Panc1 (cell line): ENCODE data around the gene ZFAND4. TPM values are rescaled to one million over a fixed set of nuclear protein-coding genes. Genes with fewer than 3 reads are reported as not detected.

Experiments used
- ATAC-seq: fragments of 200-7000 bp; cut with Tn5 transposase; 2 replicates; pipeline ENCODE4 v1.9.1; 2020; ENCODE audit warnings: mild to moderate bottlenecking, moderate library complexity
- BruUV-seq: library from RNA; stranded (reverse); fragments of 400-500 nt; replicated peaks from 2 replicates; lab custom pipeline; 2021; lab: Mats Ljungman, UMichigan
- CTCF ChIA-PET: fragments of 300-600 bp; sonication (Branson Sonifier 250); formaldehyde crosslinking; loops from one replicate; lab custom pipeline; 2022; ENCODE audit warnings: antibody characterized with exemption; lab: Charles Lee
- POLR2A ChIA-PET: fragments of 300-600 bp; sonication (Branson Sonifier 250); formaldehyde crosslinking; loops from one replicate; lab custom pipeline; 2022; ENCODE audit warnings: antibody characterized with exemption; lab: Charles Lee
- DNase-seq: peaks from one replicate; pipeline ENCODE4 v3.0.0-alpha.2; 2010; ENCODE audit warnings: low read depth, low spot score
- H3K27ac ChIP-seq: 2 replicates; pipeline ENCODE4 v1.5.1; 2011; ENCODE audit warnings: mild to moderate bottlenecking, low read length, inconsistent platforms
- H3K27me3 ChIP-seq: fragments of 200-500 bp; sonication (Bioruptor generic); 2 replicates; pipeline ENCODE4 v1.6.0; 2014; ENCODE audit warnings: low read length, inconsistent platforms; ENCODE audit not compliant: control insufficient read depth, insufficient read depth
- H3K36me3 ChIP-seq: fragments of 200-500 bp; sonication (Bioruptor generic); 2 replicates; pipeline ENCODE4 v1.5.1; 2014; ENCODE audit warnings: inconsistent platforms, mild to moderate bottlenecking, low read length, moderate library complexity; ENCODE audit not compliant: control insufficient read depth, insufficient read depth
- H3K4me1 ChIP-seq: 2 replicates; pipeline ENCODE4 v1.5.1; 2011; ENCODE audit warnings: inconsistent platforms, mild to moderate bottlenecking, low read length, moderate library complexity; ENCODE audit not compliant: control insufficient read depth, insufficient read depth
- H3K4me3 ChIP-seq, 2 experiments: 2 replicates each; pipeline ENCODE4 v1.5.1; 2011 to 2012; ENCODE audit warnings: low read depth in 2 of 2, low read length in 2 of 2, mild to moderate bottlenecking in 2 of 2, inconsistent platforms in 1 of 2, moderate library complexity in 1 of 2
- H3K9me3 ChIP-seq: fragments of 200-500 bp; sonication (Bioruptor generic); 2 replicates; pipeline ENCODE4 v1.5.1; 2014; ENCODE audit warnings: low read depth, mild to moderate bottlenecking, inconsistent platforms, low read length, moderate library complexity; ENCODE audit not compliant: control insufficient read depth, insufficient read depth
- POLR2AphosphoS5 ChIP-seq: IDR thresholded peaks from 2 replicates; pipeline ENCODE4 v1.6.1; 2012; ENCODE audit warnings: mild to moderate bottlenecking, low read depth, low read length, moderate library complexity
- SIN3A ChIP-seq: IDR thresholded peaks from 2 replicates; pipeline ENCODE4 v1.6.1; 2012; ENCODE audit warnings: low read depth, mild to moderate bottlenecking, low read length, moderate library complexity, borderline replicate concordance; ENCODE audit not compliant: insufficient read depth
- TCF7L2 ChIP-seq: IDR thresholded peaks from 2 replicates; pipeline ENCODE4 v1.6.1; 2011; ENCODE audit warnings: mild to moderate bottlenecking, low read depth, low read length, inconsistent platforms
- in situ Hi-C: cut with HindIII; loops from 2 replicates; pipeline ENCODE4 v1.10.0; 2016; ENCODE audit warnings: low sequenced_read_pairs, low pct_unique_long_range_greater_than_20kb
- intact Hi-C: fragments of 100-400 bp; cut with micrococcal nuclease; formaldehyde crosslinking; loops from one replicate; pipeline ENCODE4 v1.10.0; 2022; ENCODE audit not compliant: unreplicated experiment
- total RNA-seq: library from RNA; stranded (reverse); gene quantifications from one replicate; pipeline ENCODE4 v1.2.1, GENCODE V29; 2021; ENCODE audit not compliant: unreplicated experiment
- TF ChIP-seq, protein P1 (sequence below), 2 experiments: IDR thresholded peaks; 2 replicates each; pipeline ENCODE4 v1.6.1; 2011 to 2012; ENCODE audit warnings: low read depth in 2 of 2, control low read depth in 1 of 2, low read length in 1 of 2, mild to moderate bottlenecking in 1 of 2, moderate library complexity in 1 of 2; ENCODE audit not compliant: insufficient read depth in 1 of 2
- TF ChIP-seq, protein P2 (sequence below): fragments of 450-650 bp; IDR thresholded peaks from 2 replicates; pipeline ENCODE4 v1.5.1; 2017; ENCODE audit warnings: mild to moderate bottlenecking

Gene ZFAND4
- total RNA-seq, 1 experiment from 2014 or later, result 23.6 TPM

DNA sequence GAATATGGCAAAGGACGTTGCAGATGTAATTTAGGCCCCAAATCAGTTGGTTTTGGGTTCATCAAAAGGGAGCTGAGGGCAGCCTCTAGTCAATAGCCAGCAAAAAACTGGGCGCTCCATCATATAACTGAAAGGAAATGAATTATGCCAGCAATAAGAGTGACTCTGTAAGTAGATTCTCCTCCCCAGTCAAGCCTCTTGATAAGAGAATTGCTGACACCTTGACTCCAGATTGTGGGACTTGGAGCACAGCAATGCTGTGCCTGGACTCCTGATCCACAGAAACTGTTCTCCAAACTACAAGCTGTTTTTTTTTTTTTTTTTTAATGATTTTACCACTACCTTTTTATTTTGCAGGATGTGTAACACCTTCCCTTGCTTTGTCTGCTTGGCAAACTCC is 25.5 kb downstream of the ZFAND4 start:
- ChIA-PET POLR2A (interaction anchor here (0.6 kb wide), 1 partner anchor 65 kb away, joined by 3 read pairs; no protein-coding TSS in a partner anchor), CTCF (no interaction called here)
- no peaks in the 10 kb centered on the region; the same call in 1 of the 2 replicates for H3K36me3 ChIP-seq
- ATAC-seq (no peak), DNase-seq (no peak)
- no peak overlapping the region for H3K27ac ChIP-seq
- BruUV-seq, result no TSS peak
- H3K4me1 ChIP-seq, result no peaks in the 10 kb centered on the region
- no peaks in the 10 kb centered on the region for H3K27me3 ChIP-seq
- H3K4me3 ChIP-seq, result no peak overlapping the region
- H3K9me3 ChIP-seq, result no peaks in the 10 kb centered on the region
- in situ Hi-C loops (no loop called here), intact Hi-C loops (no loop called here)
- no peak for TF ChIP-seq SIN3A
- TF ChIP-seq, protein P1, sequence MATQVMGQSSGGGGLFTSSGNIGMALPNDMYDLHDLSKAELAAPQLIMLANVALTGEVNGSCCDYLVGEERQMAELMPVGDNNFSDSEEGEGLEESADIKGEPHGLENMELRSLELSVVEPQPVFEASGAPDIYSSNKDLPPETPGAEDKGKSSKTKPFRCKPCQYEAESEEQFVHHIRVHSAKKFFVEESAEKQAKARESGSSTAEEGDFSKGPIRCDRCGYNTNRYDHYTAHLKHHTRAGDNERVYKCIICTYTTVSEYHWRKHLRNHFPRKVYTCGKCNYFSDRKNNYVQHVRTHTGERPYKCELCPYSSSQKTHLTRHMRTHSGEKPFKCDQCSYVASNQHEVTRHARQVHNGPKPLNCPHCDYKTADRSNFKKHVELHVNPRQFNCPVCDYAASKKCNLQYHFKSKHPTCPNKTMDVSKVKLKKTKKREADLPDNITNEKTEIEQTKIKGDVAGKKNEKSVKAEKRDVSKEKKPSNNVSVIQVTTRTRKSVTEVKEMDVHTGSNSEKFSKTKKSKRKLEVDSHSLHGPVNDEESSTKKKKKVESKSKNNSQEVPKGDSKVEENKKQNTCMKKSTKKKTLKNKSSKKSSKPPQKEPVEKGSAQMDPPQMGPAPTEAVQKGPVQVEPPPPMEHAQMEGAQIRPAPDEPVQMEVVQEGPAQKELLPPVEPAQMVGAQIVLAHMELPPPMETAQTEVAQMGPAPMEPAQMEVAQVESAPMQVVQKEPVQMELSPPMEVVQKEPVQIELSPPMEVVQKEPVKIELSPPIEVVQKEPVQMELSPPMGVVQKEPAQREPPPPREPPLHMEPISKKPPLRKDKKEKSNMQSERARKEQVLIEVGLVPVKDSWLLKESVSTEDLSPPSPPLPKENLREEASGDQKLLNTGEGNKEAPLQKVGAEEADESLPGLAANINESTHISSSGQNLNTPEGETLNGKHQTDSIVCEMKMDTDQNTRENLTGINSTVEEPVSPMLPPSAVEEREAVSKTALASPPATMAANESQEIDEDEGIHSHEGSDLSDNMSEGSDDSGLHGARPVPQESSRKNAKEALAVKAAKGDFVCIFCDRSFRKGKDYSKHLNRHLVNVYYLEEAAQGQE (IDR thresholded peaks at IDR 0.05; ENCODE audit: insufficient read depth in 1 of 2, low read depth in 2 of 2, low read length in 1 of 2), result no peak
- TF ChIP-seq, protein P2, sequence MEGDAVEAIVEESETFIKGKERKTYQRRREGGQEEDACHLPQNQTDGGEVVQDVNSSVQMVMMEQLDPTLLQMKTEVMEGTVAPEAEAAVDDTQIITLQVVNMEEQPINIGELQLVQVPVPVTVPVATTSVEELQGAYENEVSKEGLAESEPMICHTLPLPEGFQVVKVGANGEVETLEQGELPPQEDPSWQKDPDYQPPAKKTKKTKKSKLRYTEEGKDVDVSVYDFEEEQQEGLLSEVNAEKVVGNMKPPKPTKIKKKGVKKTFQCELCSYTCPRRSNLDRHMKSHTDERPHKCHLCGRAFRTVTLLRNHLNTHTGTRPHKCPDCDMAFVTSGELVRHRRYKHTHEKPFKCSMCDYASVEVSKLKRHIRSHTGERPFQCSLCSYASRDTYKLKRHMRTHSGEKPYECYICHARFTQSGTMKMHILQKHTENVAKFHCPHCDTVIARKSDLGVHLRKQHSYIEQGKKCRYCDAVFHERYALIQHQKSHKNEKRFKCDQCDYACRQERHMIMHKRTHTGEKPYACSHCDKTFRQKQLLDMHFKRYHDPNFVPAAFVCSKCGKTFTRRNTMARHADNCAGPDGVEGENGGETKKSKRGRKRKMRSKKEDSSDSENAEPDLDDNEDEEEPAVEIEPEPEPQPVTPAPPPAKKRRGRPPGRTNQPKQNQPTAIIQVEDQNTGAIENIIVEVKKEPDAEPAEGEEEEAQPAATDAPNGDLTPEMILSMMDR, result no peak
- TF ChIP-seq TCF7L2, result no peak
- no peak for TF ChIP-seq POLR2AphosphoS5

DNA sequence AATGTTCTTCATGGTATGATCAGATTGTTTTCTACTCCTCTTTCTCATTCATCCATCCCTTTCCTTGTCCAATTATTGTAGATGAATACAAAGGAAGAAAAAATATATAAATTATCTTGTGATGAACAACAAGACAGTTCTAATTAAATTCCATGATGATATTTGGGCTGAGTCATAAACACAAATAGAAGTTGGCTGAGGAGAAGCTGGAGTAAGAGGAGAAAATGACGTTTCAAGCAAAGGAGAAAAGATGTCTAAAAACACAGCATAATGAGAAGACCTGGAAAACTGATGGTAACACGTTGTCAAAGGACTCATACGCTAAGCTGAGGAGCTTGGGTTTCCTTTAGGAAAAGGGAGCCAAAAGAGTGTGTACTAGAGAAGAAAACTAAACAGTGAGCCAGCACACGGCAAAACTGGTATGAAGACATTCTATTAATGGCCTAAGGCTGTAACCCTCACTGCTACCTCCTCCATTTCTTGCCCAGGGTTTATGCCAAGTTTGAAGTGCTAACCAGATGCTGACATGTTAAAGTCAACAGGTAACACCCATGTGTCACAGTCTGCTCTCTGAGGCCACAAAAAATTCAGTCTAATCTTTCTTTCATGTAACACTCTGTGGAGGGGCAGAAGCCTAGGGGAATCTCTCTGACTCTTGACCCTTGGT is 26.1 kb downstream of the ZFAND4 start:
- Histone ChIP-seq H3K4me1 (no peaks in the 10 kb centered on the region), H3K36me3 (no peaks in the 10 kb centered on the region; the same call in 1 of the 2 replicates), H3K9me3 (no peaks in the 10 kb centered on the region), H3K27ac (no peak overlapping the region), H3K4me3 (no peak overlapping the region), H3K27me3 (no peaks in the 10 kb centered on the region)
- ChIA-PET POLR2A (no interaction called here), CTCF (no interaction called here)
- in situ Hi-C loops, result no loop called here
- BruUV-seq, result no TSS peak
- intact Hi-C loops, result no loop called here
- ATAC-seq, result no peak
- TF ChIP-seq SIN3A (no peak), TCF7L2 (no peak), POLR2AphosphoS5 (no peak)
- TF ChIP-seq, protein P2, result no peak
- no peak for DNase-seq
